GF-D8 (cell line): ENCODE data around the gene RASAL3.

Experiments
- DNase-seq: peaks from one replicate; lab custom pipeline; 2025; lab: John Stamatoyannopoulos, UW

The RASAL3 gene

DNA sequence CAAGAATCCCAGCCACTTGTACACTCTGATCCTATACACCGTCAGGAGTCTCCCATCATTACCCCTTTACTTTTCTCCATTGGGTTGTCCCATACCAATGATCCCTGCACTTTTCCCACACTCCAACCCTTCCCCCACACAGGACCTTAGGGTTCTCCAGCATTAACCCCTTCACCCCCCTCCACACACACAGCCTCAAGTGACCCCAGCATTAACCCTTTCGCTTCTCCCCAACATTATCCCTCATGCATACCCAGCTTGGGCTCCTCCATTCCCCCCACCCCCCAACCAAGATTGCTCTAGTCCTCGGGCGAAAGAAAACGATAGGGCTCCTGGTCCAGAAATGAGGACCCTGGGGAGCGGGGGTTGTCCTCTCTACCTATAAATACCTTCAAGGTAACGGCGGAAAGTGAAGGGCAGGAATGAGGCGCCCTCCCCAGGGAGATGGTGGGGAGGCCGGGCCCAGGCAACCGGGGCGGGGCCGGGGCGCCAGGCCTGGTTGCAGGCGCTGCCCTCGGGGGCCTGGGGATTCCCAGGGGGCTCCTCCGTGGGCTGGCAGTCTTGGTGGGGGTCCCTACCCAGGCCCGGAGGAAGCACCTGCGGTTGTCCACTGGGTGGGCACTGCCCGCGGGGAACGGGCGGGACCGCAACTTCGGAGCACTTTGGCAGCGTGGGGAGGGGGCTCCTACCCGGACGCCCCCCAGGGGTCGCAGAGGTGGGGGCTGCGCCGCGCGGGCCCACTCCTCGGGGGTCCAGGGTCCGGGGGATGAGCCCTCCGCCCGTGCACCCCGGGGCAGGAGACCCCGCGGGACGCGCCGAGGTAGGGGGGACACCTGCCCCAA, 15.3 kb downstream of the RASAL3 start:
- DNase-seq = no peak

DNA sequence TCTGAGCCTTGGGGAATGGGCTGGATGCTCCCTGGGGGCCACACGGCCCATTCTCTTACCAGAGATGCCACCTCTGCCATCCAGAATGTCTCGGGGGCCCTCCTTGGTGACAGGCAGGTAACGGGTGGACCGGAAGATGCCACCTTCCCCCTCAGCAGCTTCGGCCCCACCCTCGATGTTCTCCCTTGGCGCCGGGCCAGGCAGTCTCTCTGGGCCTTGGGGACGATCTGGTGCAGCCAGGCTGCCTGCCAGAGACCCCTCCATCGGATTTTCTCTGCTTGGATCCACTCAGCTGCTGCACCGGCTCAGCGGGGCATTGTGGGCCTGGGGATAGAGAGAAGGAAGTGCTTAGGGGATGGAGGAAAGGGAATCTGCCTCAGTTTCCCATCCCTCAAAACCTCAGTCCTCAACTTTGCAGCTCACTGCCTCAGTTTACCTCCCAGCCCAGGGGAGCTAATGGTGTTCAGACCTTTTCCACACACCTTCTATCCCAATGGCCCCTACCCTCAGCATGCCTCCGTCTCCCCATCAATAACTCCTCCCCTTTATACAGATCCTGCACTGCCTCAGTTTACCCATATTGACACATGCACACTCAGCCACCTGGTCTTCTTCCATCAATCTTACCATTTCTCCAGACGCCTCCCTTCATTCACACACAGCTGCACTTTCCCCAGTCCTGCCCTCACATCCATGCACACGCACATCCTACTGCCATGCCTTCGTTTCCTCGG, 16.1 kb downstream of the RASAL3 start:
- DNase-seq = no peak

DNA sequence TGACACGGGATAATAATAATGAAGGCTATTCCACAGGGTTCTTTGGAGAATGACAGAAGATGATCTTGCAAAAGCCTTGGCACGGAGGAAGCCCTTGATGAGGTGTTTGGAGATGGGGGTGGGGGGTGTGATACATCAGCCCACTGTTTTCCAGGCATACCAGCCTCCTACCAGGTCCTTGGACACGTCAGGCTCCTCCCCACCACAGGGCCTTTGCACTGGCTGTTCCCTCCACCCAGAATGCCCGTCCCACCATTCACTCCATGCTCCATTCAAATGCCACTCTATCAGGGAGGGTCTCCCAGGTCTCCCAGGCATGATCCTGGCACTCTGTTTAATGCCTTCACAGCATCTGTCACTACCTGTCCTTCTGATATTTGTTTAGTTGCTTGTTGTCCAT, 17.3 kb downstream of the RASAL3 start:
- no peak for DNase-seq

DNA sequence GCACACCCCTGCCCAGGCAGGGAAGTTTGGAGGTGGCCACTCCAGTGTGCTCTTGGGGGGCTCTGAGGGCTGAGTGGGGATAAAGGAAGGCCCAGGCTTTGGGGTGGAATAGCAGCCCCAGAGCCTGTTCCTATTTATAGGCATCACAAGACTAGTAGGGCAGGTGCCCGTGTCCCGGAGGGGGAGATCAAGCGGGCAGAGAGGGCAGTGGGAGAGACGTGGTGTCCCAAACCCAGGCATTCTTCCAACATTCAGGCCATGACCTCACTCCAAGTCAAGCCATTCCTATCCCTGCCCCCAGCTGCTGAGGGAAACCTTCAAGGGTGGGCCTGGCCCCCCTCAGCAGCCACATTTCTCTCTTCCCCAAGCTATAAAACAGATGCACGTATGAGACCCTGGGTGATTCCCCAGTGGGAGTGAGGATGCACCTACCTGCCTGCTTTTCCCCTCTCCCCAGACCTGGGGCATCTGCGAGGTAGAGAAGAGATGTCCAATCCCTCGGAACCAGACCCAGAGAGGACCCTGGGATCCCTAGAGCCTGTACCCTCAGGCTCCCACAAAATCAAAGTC, 18.5 kb downstream of the RASAL3 start:
- DNase-seq = no peak

DNA sequence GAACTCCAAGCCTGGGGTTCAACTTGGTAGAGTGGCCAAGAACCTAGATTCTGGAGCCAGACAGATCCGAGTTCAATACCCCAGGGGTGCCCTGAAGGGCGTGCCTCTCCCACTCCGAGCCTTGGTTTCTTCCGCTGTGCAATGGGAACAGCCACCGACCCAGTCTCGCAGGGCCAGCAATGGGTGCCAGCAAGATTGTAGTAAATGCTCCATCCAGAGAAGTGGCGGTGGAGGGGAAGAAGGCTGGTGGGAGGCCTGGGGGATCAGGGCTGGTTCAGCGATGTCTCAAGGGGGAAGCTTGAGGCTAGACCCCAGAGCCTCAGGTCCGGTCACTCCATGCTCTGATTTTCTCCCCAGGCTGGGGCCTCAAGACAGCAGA, 19.1 kb downstream of the RASAL3 start:
- DNase-seq = no peak

DNA sequence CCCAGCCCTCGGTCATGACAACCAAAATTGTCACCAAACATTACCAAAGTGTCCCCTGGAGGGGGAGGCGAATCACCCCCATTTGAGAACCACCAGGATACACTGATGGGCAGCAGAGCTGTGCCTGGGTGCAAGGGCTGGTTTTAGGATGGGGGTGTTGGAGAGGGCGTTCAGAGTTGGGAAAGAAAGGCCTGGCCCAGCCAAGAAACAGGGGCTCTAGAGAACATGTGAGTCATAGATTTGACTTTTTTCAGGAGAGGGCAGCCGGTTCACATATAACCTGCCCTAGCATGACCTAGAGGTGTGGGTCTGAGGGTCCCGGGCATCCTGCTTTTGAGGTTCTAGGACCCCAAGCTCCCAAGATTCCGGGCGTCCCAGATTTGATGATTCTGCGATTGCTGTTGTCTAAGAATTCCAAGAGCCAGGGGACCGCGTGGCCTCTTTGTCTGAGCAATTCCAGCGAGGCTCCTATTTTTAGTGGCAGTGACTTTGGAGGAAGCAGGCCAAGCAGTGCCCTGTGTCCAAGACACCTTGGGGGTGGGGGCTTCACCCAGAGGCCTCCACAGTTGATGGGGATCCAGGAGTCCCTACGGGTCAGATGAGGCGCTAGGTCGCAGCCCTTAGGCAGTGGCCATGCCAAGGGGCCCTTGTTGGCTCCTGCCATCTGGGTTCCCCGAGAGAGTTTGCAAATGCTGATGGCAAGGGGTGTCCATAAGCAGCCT, 19.7 kb downstream of the RASAL3 start:
- no peak for DNase-seq

DNA sequence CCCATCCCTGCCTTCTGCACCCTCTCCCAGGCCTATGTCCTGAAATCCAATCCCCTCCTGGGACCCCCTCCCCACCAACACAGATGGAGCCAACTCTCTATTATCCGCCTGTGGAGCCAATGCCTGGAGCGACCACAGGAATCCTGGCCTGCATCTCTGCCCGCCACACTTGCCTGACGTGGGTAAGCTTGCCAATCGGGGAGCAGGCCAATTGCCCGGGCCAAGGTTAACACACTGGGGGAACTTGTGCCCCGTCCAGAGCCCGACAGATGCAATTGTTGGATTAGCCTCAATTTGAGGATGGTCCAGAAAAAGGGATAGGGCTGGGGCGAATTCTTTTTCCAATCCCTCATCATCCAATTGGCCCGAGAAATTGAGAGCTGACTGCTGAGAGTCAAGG, 20.5 kb downstream of the RASAL3 start:
- DNase-seq = no peak

DNA sequence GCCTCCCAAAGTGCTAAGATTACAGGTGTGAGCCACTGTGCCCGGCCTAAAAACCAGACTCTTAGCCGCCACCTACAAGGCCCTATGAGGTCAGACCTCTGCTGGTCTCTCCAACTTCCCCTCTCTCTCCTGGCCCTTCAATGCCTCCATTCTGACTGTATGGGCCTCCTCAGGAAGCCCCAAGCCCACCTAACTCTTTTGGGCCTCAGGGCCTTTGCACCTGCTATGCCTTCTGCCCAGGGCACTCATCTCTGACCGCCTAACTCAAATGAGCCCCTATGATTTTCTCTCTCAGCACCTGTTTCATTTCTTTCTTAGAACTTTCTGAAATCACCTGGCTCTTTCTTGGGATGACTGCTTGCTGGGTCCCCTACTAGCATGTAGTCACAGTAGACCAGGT, 21.0 kb downstream of the RASAL3 start:
- DNase-seq = no peak

DNA sequence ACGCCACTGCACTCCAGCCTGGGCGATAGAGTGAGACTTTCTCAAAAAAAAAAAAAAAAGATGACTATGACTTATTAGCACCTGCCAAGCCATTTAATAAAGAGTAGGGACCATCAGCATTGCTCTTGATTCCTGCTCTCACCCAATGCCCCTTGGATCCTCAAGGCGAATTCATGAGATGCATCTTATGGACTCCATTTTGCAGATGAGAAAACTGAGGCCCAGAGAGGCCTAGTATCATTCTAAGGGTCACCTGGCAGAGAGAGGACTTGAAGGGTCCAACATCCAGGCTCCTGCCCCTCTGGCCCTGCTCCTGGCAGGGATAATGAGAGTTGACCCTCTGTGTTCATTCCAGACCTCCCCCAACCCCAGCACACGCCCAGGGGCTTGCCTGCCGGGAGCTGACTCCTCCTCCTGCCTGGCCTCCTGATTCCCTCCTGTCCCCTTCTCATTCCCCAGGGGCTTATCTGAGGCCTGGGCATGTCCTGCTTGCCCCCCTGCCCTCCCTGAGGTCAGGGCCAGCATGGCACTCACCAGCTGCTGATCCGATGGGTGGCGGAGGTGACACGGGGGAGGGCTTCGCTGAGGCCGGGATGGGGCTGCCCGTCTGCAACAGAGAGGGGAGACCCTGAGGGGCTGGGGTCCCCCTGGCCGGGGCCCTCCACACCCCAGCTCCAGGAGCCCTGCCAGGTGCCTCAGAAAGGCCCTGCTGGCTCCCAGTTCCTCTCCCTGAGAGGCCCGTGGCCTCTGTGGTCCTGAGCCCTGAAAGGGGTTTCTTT, 22.0 kb downstream of the RASAL3 start:
- DNase-seq = no peak

DNA sequence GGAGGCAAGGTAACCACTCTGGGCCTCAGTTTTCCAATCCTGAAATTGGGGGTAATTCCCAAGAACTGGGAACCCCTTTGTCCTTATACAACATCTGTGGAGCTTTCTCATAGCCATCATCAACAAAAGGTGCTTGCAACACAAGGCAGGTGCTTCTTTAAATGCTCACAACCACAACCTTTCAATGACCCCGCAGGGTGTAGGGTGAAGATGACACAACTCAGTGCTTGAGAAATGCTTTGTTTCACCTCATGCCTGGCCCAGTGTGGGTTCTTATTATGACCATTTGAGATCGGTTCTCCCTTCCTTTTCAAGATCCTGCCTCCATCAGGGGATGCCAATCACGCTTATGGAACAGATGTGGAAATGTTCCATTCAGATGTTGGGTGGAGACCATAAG, 23.0 kb downstream of the RASAL3 start:
- DNase-seq = no peak

DNA sequence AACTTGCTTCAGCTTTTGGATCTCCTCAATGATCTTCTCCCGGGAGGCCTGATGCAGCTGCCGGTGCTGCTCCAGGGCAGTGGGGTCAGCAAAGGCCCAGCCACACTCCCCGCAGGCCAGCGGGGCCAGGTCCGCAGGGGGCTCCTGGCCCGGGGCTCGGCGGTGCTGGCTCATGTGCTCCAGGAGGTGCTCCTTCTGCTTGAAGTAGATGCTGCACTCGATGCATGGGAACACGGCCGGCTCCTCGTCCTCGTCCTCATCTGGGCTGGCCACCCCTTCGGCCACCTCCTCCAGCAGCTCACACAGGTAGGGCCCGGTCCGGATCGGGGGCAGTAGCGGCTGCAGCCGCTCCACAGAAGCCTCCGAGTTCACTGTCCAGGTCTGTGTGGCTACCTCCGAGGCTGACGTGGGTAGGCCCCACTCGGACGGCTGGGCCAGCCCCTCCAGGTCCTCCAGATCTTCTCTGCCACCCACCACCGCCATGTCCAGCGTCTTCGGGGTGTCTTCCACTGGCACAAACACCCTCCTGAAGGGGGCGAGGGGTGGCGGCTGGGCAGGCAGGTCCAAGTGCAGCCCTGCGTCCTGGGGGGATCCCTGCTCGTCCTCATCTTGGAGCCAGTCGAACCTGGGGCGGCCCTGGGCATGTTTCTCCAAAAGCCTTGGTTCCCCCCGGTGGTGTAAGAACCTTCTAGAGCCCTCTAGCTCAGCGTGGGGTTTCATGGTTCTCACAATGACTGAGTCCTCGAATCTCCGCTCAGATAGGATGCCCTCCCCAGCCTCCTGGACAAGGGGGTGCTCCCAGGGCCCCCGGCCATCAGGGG, 24.3 kb downstream of the RASAL3 start:
- DNase-seq = no peak

DNA sequence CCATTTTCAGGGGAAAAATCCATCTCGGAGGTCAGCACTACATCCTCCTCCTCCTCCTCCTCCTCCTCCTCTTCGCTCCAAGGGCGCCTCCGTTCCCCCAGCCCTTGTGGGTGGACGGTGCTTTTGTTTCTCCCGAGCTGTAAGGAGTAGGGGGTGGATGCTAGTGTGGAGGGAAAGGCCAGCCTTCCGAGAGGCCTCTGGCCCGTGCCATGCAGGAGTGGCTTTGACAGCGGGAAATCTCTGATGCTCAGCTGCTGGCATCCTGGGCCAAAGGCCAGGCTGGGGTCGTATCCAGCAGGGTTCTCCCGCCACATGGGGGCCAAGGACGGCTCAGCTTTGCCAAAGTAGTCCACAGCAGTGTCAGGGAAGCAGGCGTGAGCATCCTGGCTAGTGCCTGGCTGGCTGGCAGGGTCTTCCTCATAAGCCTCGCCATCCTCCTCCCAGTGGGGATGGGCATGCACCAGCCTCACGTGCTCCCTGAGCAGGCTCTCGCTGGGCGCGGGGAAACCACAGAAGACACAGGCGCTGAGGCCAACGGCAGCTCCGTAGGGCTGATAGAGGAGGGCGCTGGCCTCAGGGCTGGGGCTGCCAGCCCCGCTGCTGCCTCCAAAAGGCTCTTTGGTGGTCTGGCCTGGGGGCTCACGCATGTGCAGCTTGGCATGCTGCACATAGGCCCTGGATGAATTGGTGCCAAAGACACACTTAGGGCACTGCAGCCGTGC, 25.1 kb downstream of the RASAL3 start:
- no peak for DNase-seq

DNA sequence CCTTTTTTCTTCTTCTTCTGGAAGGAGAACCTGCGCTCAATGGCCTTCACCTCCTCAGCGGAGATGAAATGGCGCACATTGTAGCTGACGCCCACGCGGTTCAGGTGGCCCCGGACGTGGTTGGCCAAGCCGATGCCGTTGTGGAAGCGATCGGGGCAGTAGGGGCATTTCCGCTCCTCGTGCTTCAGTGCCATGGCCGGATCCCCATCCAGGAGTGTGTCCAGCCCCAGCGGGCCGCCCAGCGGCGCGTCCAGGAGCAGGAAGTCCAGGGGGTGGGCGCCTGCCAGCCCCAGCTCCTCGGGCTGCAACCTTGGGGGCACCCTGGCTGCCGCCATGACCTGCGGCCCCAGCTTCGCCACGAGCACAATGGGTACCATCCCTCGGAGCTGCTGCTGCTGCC, 25.8 kb downstream of the RASAL3 start:
- DNase-seq = no peak

DNA sequence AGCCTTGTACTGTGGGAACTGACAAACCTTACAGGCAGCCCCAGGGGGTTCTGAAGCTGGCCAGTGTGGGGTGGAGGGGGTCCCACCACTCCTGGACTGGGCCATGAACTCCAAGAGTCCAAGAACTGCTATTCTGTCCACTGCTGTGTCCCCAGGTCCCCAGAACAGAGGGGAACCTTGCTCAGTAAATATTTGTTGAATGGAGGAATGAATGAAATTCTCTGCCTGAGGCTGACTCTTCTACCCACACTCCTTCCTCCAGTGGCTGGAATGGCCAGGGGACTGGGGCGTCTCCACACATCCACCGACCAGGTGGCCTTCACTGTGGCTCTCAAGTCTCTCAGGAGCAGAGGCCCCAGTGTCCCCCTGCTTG, 26.2 kb downstream of the RASAL3 start:
- DNase-seq = no peak

DNA sequence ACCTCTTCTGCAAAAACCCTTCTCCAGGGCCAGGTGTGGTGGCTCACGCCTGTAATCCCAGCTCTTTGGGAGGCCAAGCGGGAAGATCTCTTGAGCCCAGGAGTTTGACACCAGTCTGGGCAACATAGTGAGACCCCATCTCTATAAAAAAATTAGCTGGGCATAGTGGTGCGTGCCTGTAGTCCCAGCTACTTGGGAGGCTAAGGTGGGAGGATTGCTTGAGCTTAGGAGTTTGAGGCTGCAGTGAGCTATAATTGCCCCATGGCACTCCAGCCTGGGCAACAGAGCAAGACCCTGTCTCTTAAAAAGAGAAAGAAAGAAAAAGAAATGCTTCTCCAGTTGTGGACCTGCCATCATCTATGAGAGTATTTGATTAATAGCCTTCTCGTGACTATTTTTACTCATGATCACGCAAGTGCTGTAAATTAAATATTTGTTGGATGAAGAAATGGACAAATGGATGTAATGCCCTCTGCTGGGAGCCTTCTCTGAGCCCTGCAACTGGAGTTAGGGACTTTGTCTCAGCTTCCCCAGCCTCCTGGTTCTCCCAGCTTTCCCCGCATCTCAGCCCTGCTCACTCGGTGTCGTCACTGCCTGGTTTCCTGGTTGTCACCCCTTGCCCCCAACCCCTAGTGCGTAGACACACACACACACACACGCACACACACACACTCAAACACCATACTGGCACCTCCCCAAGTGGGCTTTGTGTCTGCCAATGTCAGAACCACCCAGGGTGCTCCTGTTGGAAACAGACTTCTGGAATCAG, 26.8 kb downstream of the RASAL3 start:
- no peak for DNase-seq

DNA sequence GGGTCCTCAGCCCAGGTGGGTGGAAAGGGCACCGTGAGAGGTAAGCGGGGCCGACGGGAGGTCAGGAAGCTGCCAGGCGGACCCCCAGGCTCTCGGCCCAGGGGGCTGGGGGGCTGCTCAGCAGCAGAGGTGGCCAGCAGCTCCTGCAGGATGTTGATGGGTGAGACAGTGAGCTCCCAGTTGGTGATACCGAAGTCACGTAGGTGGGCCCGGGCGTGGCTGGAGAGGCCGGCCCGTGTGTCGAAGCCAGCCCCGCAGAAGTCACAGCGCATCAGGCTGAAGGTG, 27.6 kb downstream of the RASAL3 start:
- DNase-seq = no peak

DNA sequence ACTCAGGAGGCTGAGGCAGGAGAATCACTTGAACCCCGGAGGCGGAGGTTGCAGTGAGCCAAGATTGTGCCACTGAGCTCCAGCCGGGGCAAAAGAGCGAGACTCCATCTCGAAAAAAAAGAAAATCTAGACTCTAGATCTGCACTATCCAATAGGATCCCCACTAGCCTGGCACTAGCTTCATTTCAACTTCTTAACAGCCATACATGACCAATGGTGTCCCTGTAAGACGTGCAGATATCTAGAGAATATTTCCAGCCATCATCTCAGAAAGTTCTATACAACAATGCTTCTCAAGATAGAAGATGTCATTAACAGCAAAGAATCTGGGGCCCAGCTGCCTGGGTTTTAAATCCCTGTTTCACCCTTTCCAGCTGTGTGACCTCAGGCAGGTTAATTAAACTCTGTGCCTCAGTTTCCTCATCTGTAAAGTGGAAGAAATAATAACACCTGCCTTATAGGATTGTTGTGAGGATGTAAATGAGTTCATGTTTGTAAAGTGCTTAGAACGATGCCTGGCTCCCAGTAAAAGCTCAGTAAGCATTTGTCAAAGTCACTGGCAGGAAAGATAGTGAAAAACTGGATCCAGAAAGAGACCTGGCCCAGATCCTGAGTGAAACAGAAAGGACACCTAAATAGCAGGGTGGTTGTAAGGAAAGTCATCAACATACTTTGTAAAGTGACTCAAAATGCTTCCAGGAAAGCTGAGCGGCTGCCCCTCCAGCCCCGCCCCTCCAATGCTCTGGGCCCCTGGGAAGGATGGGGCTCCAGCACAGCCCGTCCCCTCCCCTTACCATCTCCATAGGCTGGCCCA, 28.1 kb downstream of the RASAL3 start:
- DNase-seq = no peak

DNA sequence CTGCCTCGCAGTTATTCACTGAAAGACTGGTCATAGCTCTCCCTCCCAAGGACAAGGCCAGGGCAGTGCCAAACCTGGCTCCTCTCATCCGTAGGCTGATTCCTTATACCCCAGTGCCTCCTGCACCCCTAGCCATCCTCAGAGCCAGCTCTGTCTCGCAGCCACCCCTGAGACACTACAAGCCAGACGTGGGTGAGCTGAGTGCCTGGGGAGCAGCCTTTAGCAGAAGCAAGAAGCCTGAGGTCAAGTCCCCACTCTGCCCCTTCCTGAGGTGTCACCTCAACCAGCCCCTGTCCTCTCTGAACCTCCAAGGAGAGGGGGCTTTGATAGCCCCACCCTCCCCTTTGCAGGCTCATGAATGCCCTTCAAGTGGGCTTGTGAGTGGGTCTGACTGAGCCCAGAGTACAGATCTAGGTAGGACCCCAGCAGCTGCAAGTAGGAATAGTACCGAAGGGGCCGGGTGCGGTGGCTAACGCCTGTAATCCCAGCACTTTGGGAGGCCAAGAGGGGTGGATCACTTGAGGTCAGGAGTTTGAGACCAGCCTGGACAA, 30.8 kb downstream of the RASAL3 start:
- DNase-seq = no peak
